ENCODE measurements around the gene TNIK. TPM values are rescaled to one million over a fixed set of nuclear protein-coding genes. Genes with fewer than 3 reads are reported as not detected.
A peak's percentile ranks its signal among the peaks of the same experiment; 100 is the strongest.

The TNIK gene
- total and polyA plus RNA-seq, 3 donors from 2014 or later: 39.3 to 99.6 (median 83.5) TPM

DNA sequence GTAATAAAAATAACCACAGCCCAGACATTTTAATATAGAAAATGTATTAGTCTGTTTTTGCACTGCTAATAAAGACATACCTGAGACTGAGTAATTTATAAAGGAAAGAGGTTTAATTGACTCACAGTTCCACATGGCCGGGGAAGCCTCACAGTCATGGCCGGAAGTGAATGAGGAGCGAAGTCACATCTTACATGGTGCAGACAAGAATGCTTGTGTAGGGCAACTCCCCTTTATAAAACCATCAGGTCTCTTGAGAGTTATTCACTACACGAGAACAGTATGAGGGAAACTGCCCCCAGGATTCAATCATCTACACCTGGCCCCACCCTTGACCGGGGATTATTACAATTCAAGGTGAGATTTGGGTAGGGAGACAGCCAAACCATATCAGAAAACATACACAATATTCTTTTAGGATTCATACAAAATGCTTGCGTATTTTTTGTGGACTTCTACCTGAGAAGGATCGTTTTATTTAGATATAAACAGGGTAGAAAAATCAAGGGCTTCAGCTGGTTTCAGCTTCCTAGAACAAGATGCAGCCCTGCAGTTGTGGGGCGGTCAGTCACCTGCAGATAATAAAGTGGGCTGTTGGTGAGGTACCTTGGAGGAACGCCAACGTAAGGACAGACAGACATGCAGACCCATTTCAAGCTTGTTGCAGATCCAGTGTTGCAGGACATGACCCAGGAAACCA, 101.9 kb downstream of the TNIK start:
- intact Hi-C loops (cut with DNase I; ENCODE audit: low total_unique reads): no loop called here
- Histone ChIP-seq H3K4me3 (no peak overlapping the region), H3K27me3 (no peaks in the 10 kb centered on the region), H3K36me3 (ENCODE audit: low read depth, missing control alignments) (no peaks in the 10 kb centered on the region), H3K4me1 (peaks cover 4% of the 10 kb centered on the region), H3K27ac (no peak overlapping the region), H3K9me3 (no peaks in the 10 kb centered on the region)
- 77 to 78% methylated on average over 10 of the region's 10 CpGs for WGBS, 2 donors
- TF ChIP-seq, protein P1, sequence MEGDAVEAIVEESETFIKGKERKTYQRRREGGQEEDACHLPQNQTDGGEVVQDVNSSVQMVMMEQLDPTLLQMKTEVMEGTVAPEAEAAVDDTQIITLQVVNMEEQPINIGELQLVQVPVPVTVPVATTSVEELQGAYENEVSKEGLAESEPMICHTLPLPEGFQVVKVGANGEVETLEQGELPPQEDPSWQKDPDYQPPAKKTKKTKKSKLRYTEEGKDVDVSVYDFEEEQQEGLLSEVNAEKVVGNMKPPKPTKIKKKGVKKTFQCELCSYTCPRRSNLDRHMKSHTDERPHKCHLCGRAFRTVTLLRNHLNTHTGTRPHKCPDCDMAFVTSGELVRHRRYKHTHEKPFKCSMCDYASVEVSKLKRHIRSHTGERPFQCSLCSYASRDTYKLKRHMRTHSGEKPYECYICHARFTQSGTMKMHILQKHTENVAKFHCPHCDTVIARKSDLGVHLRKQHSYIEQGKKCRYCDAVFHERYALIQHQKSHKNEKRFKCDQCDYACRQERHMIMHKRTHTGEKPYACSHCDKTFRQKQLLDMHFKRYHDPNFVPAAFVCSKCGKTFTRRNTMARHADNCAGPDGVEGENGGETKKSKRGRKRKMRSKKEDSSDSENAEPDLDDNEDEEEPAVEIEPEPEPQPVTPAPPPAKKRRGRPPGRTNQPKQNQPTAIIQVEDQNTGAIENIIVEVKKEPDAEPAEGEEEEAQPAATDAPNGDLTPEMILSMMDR (IDR thresholded peaks at IDR 0.05): no peak
- no peak for TF ChIP-seq POLR2A (IDR thresholded peaks at IDR 0.05)
- DNase-seq: no peak

- TF ChIP-seq, protein P1 (IDR thresholded peaks at IDR 0.05): no peak
- TF ChIP-seq POLR2A (IDR thresholded peaks at IDR 0.05): no peak
- H3K27me3 ChIP-seq: no peaks in the 10 kb centered on the region
- no peak overlapping the region for H3K27ac ChIP-seq
- no peak overlapping the region for H3K4me3 ChIP-seq
- no peaks in the 10 kb centered on the region for H3K9me3 ChIP-seq
- no peaks in the 10 kb centered on the region for H3K36me3 ChIP-seq (ENCODE audit: low read depth, missing control alignments)
- H3K4me1 ChIP-seq: peaks cover 4% of the 10 kb centered on the region
- WGBS, 2 donors: 91 to 95% methylated on average over 8 of the region's 8 CpGs
- intact Hi-C loops (cut with DNase I; ENCODE audit: low total_unique reads): no loop called here
- DNase-seq: no peak
Observed at GRCh38 chr3:171357721-171358120, 102.5 kb downstream of the TNIK start.

DNA sequence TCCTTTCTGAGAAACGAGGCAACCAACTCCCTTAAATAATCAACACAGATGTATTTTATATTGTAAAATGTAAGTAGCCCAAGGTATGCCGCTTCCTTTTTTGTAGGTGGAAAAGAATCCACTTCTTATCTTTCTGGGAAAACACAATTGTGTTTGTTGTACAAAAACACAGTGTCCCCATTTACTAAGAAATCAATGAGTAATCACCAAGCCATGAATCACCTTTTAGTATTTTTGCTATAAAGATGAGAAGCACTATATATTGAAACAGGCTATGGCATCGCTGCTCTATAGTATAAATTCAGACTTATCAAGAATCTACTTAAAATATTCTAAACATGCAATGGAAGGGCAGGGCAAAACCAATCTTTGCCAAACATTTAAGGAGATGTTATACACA, 104.0 kb downstream of the TNIK start:
- 75 to 92% methylated on average over 3 of the region's 3 CpGs for whole genome bisulfite sequencing, 2 donors
- Histone ChIP-seq H3K27ac (no peak overlapping the region), H3K4me3 (no peak overlapping the region), H3K27me3 (no peaks in the 10 kb centered on the region), H3K9me3 (no peaks in the 10 kb centered on the region), H3K4me1 (peaks cover 4% of the 10 kb centered on the region), H3K36me3 (ENCODE audit: low read depth, missing control alignments) (no peaks in the 10 kb centered on the region)
- intact Hi-C loops (cut with DNase I; ENCODE audit: low total_unique reads): no loop called here
- TF ChIP-seq POLR2A (IDR thresholded peaks at IDR 0.05): no peak
- TF ChIP-seq, protein P1 (IDR thresholded peaks at IDR 0.05): no peak
- no peak for DNase-seq

GRCh38 chr3:171354706-171355582, 105.3 kb downstream of the TNIK start:
- intact Hi-C loops (cut with DNase I; ENCODE audit: low total_unique reads): no loop called here
- peak overlapping the region in 1 of 2 donors; percentile 72 for H3K27ac ChIP-seq

More at GRCh38 chr3:171354706-171355582, 105.3 kb downstream of the TNIK start:
- H3K9me3 ChIP-seq: no peaks in the 10 kb centered on the region
- TF ChIP-seq, protein P1 (IDR thresholded peaks at IDR 0.05): no peak
- TF ChIP-seq POLR2A (IDR thresholded peaks at IDR 0.05): no peak
- no peak overlapping the region for H3K4me3 ChIP-seq
- DNase-seq: no peak
- H3K4me1 ChIP-seq: peaks cover 4% of the 10 kb centered on the region
- H3K36me3 ChIP-seq (ENCODE audit: low read depth, missing control alignments): no peaks in the 10 kb centered on the region
- H3K27me3 ChIP-seq: no peaks in the 10 kb centered on the region
- WGBS, 2 donors: 55 to 57% methylated on average over 4 of the region's 4 CpGs
